ENCODE data around the gene HES5.
A peak's percentile ranks its signal among the peaks of the same experiment; 100 is the strongest.
"Not testable (repeated sequence)": the region's sequence is repeated elsewhere in the genome, so short reads cannot be mapped to it uniquely, and the experiment has no call there.

The HES5 gene

GRCh38 chr1:2556678-2557481 is 26.8 kb upstream of the HES5 start:
- ChIA-PET CTCF (interaction anchor here (1.1 to 5.5 kb wide), 4 partner anchors 9 to 142 kb away, joined by 3 to 45 read pairs (median 4); no protein-coding TSS in a partner anchor), POLR2A (no interaction called here)
- peak overlapping the region; percentile 57 for H3K4me3 ChIP-seq (ENCODE audit: low read depth, low read length)
- DNase-seq (ENCODE audit: low read depth, low spot score), result no peak
- TF ChIP-seq CTCF (IDR thresholded peaks at IDR 0.05; ENCODE audit: insufficient read depth, low read length, missing control alignments), result no peak

GRCh38 chr1:2556277-2556677 is 26.2 kb upstream of the HES5 start, which contains the start of gene TNFRSF14:
Gene TNFRSF14 (plus strand): TSS chr1:2556371. CDS start chr1:2556665, 294 bp downstream.
- H3K4me3 ChIP-seq (ENCODE audit: low read depth, low read length), result peak within 1 kb of the TSS; percentile 57
- POLR2A ChIA-PET, result no interaction called here
- peak; percentile 14 for TF ChIP-seq CTCF (IDR thresholded peaks at IDR 0.05; ENCODE audit: insufficient read depth, low read length, missing control alignments)
- CTCF ChIA-PET, result interaction anchor here (0.9 to 5.5 kb wide), 4 partner anchors 8 to 142 kb away, joined by 3 to 45 read pairs (median 4); no protein-coding TSS in a partner anchor
- DNase-seq (ENCODE audit: low read depth, low spot score), result no peak

GRCh38 chr1:2555634-2556276 is 25.7 kb upstream of the HES5 start:
- H3K4me3 ChIP-seq (ENCODE audit: low read depth, low read length), result peak overlapping the region; percentile 57
- CTCF ChIA-PET, result interaction anchor here (0.9 to 5.5 kb wide), 4 partner anchors 7 to 141 kb away, joined by 3 to 45 read pairs (median 4); no protein-coding TSS in a partner anchor

GRCh38 chr1:2554621-2555387 is 24.7 kb upstream of the HES5 start:
- TF ChIP-seq CTCF (IDR thresholded peaks at IDR 0.05; ENCODE audit: insufficient read depth, low read length, missing control alignments), result peak; percentile 25
- ChIA-PET POLR2A (no interaction called here), CTCF (no interaction called here)
- no peak overlapping the region for H3K4me3 ChIP-seq (ENCODE audit: low read depth, low read length)
- no peak for DNase-seq (ENCODE audit: low read depth, low spot score)

More at GRCh38 chr1:2555634-2556276, 25.7 kb upstream of the HES5 start:
- no peak for DNase-seq (ENCODE audit: low read depth, low spot score)
- no peak for TF ChIP-seq CTCF (IDR thresholded peaks at IDR 0.05; ENCODE audit: insufficient read depth, low read length, missing control alignments)
- POLR2A ChIA-PET, result no interaction called here

GRCh38 chr1:2553871-2554620 is 24.0 kb upstream of the HES5 start:
- CTCF ChIA-PET, result no interaction called here

GRCh38 chr1:2553076-2553475 is 23.0 kb upstream of the HES5 start:
- H3K4me3 ChIP-seq (ENCODE audit: low read depth, low read length); CTCF ChIA-PET; POLR2A ChIA-PET; DNase-seq (ENCODE audit: low read depth, low spot score): not testable (repeated sequence)

More at GRCh38 chr1:2553871-2554620, 24.0 kb upstream of the HES5 start:
- TF ChIP-seq CTCF (IDR thresholded peaks at IDR 0.05; ENCODE audit: insufficient read depth, low read length, missing control alignments), result no peak
- DNase-seq (ENCODE audit: low read depth, low spot score), result no peak
- H3K4me3 ChIP-seq (ENCODE audit: low read depth, low read length), result no peak overlapping the region
- POLR2A ChIA-PET, result no interaction called here

Data from AG04449 (cell line).